Peyer's patch (tissue), 4 donors: Measurements from ENCODE around the gene TMEM202.

Source experiments
- CTCF ChIP-seq, 6 experiments: fragments of 450-650 bp in 4 of 6; fragments of 200-600 bp in 2 of 6; sonication (generic) in 1 of 6; IDR thresholded peaks; one replicate each; pipeline ENCODE4 v1.5.1; 2017 to 2019; ENCODE audit warnings: antibody characterized with exemption in 6 of 6, mild to moderate bottlenecking in 3 of 6, moderate library complexity in 1 of 6
- POLR2A ChIP-seq, 2 donors: fragments of 450-650 bp; IDR thresholded peaks; one replicate each; pipeline ENCODE4 v1.5.1; 2017; ENCODE audit warnings: antibody characterized with exemption in 2 of 2, mild to moderate bottlenecking in 2 of 2, moderate library complexity in 2 of 2

DNA sequence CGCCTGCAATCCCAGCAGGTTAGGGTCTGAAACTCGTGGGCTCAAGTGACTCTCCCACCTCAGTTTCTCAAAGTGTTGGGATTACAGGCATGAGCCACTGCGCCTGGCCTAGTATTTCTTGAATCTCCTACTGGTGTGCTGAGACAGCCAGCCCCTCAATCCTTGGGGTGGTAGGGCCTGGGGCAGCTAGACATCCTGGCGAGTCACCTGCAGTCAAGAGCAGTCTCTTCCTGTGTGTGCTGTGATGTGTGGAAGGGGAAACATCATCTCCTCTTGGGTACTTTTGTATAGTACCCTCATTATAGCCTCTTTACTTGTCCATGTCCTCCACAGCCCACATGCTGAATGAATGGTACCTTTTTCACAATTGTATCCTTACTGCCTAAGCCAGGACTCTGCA, 17.4 kb upstream of the TMEM202 start:
- TF ChIP-seq CTCF (IDR thresholded peaks at IDR 0.05) (no peak), POLR2A (IDR thresholded peaks at IDR 0.05) (no peak)
